Heart right ventricle (tissue), 16 donors: ENCODE data around the gene LSAMP. TPM values are rescaled to one million over a fixed set of nuclear protein-coding genes. Genes with fewer than 3 reads are reported as not detected.

Experiments used
- ATAC-seq, 8 donors: fragments of 200-7000 bp; cut with Tn5 transposase; one replicate each; pipeline ENCODE4 v1.9.1; 2020; ENCODE audit warnings: mild to moderate bottlenecking in 8 of 8, moderate library complexity in 8 of 8, moderate number of reproducible peaks in 1 of 8
- DNase-seq, 2 donors: peaks; one replicate each; pipeline ENCODE4 v3.0.0-alpha.2; 2020
- H3K27ac ChIP-seq, 10 donors: fragments of 200-600 bp; sonication (generic) in 2 of 10; one replicate each; pipeline versions ENCODE4 v1.5.0 to v1.8.0; 2020 to 2022; ENCODE audit warnings: mild to moderate bottlenecking in 3 of 10
- H3K27me3 ChIP-seq, 7 donors: fragments of 200-600 bp; one replicate each; pipeline ENCODE4 v1.8.0; 2021 to 2022; ENCODE audit warnings: mild to moderate bottlenecking in 2 of 7
- H3K36me3 ChIP-seq, 9 donors: fragments of 200-600 bp; sonication (generic) in 1 of 9; one replicate each; pipeline versions ENCODE4 v1.5.0 to v1.8.0; 2020 to 2022; ENCODE audit warnings: mild to moderate bottlenecking in 2 of 9
- H3K4me1 ChIP-seq, 9 donors: fragments of 200-600 bp; sonication (generic) in 1 of 9; one replicate each; pipeline versions ENCODE4 v1.5.0 to v1.8.0; 2020 to 2022; ENCODE audit warnings: mild to moderate bottlenecking in 4 of 9
- H3K4me3 ChIP-seq, 10 donors: fragments of 200-600 bp; sonication (generic) in 2 of 10; one replicate each; pipeline versions ENCODE4 v1.5.0 to v1.8.0; 2020 to 2022; ENCODE audit warnings: mild to moderate bottlenecking in 7 of 10, moderate library complexity in 2 of 10
- H3K9me3 ChIP-seq, 11 donors: fragments of 200-600 bp in 10 of 11; sonication (generic) in 2 of 11; one replicate each; pipeline versions ENCODE4 v1.5.0 to v1.8.0; 2013 to 2022; ENCODE audit warnings: mild to moderate bottlenecking in 2 of 11, control low read depth in 1 of 11, moderate library complexity in 1 of 11
- CTCF ChIP-seq, 9 donors: fragments of 200-600 bp; sonication (generic) in 2 of 9; IDR thresholded peaks; one replicate each; pipeline versions ENCODE4 v1.5.0 to v1.8.0; 2021 to 2022; ENCODE audit warnings: antibody characterized with exemption in 9 of 9, mild to moderate bottlenecking in 5 of 9, moderate library complexity in 1 of 9
- WGBS, 2 donors: extraction: QIAGEN DNeasy Blood & Tissue Kit; methylation state at CpG; one replicate each; pipeline ENCODE4 v1.1.7; 2013; ENCODE audit warnings: inconsistent platforms in 1 of 2; 5-methylcytosine and 5-hydroxymethylcytosine counted together
- intact Hi-C, 10 donors: fragments of 100-400 bp; cut with DNase I; formaldehyde crosslinking; loops; one replicate each; pipeline versions ENCODE4 v1.11.1 to v1.14.2; 2022
- polyA plus RNA-seq, 2 donors: library from polyadenylated mRNA; stranded (reverse); fragments of 200-250 nt; gene quantifications; one replicate each; pipeline ENCODE4 v1.2.3, GENCODE V29; 2013
- total RNA-seq, 10 donors: library from RNA; stranded (reverse); fragmentation: NEBNext Ultra II Directional in 3 of 10; extraction: Animal tissue kit (Norgen Biotek cat#: 25700) in 3 of 10; gene quantifications; one replicate each; pipeline versions ENCODE4 v1.2.1 to v1.2.4, GENCODE V29; 2021 to 2023
- donor health status: Arrhythmogenic right ventricular cardiomyopathy.
- donor health status: ischemic (EF 13 %, LVEDD 7.1; RV severe dilation, severe dysfunction).
- donor health status: healthy with polysubstance abuse.
- donor health status: DM: no; HTN: yes; CAD: no.
- donor health status: DM: no; HTN: no; CAD: no.
- donor health status: ischemic (EF 25% LVEDD 6.9; RV normal size, moderate dysfunction).
- donor health status: ischemic (EF 25% LVEDD 5.7; RV mildly dilated, moderate dysfunction).
- donor health status: healthy.
- donor health status: DM: yes; HTN: yes; CAD: no.
- donor health status: Ischemic cardiomyopathy.
- donor health status: ischemic (EF 35%, LVEDD 5.7; RV mildly dilated, moderate dysfunction).
- donor health status: nonischemic (EF 11% LVEDD 7.7; RV severe dilation, severe dysfunction).
- donor health status: DM: yes; HTN: yes; CAD: no.
- donor health status: PGD.
- donor health status: ischemic (EF 29% LVEDD 5.4; RV normal size, mild dysfunction).
- donor health status: nonischemic (EF 23%, LVEDD 6.1; RV moderate dilation, normal function).

LSAMP gene
- total and polyA plus RNA-seq, 12 donors = 0.51 to 9.0 (median 5.4) TPM

DNA sequence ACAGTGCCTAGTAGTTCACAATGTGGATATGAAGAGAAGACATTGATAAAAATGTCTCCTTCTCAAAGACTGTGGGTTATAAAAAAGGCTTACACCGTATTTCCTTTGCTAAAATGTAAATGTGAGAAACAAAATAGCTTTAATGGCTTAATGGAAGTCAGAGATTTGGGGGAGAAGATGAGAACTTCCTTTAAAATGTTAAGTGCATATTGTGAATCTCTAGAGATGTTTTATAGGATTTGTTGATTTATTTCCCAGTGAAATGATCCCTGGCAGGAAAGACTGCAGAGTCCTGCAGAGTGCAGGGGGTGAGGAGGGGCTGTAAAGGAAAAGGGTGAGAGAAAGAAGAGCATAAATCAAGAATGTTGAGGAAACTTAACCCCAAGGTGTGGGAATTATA lies 516.9 kb downstream of the LSAMP start:
- intact Hi-C loops = no loop called here
- WGBS, 2 donors = 69 to 72% methylated on average over 1 of the region's 1 CpG

GRCh38 chr3:115927197-115927596 lies 518.1 kb downstream of the LSAMP start:
- no peak for TF ChIP-seq CTCF (IDR thresholded peaks at IDR 0.05)

More for the DNA sequence above, 516.9 kb downstream of the LSAMP start:
- no peak for DNase-seq
- Histone ChIP-seq H3K4me1 (no peaks in the 10 kb centered on the region), H3K4me3 (no peak overlapping the region), H3K27ac (no peak overlapping the region), H3K27me3 (no peaks in the 10 kb centered on the region), H3K36me3 (no peaks in the 10 kb centered on the region), H3K9me3 (no peaks in the 10 kb centered on the region)
- ATAC-seq = no peak
- TF ChIP-seq CTCF (IDR thresholded peaks at IDR 0.05) = no peak

GRCh38 chr3:115922681-115923347 lies 522.5 kb downstream of the LSAMP start:
- peak in 1 of 8 donors; percentile 41 for ATAC-seq
- intact Hi-C loops = no loop called here
- 67 to 68% methylated on average over 1 of the region's 1 CpG for WGBS, 2 donors

More at GRCh38 chr3:115927197-115927596, 518.1 kb downstream of the LSAMP start:
- Histone ChIP-seq H3K4me1 (no peaks in the 10 kb centered on the region), H3K4me3 (no peak overlapping the region), H3K9me3 (peaks cover 0 to 11% (median 0%) of the 10 kb centered on the region in 11 donors), H3K27ac (no peak overlapping the region), H3K27me3 (no peaks in the 10 kb centered on the region), H3K36me3 (no peaks in the 10 kb centered on the region)
- DNase-seq (no peak), ATAC-seq (no peak)
- intact Hi-C loops = no loop called here

DNA sequence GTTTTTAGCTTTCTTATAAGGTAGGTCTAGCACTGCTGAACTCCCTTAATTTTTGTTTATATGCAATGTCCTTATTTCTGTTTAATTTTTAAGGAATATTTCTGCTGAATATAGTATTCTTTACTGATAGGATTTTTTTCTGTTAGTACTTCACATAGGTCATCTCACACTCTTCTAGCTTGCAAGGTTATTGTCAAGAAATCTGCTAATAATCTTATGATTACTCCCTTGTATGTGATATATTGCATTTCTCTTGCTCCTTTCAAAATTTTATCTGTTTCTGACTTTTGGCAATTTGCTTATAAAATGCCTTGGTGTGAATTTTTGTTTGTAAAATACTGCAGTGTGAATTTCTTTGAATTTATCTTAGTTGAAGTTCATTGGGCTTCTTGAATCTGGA lies 523.6 kb downstream of the LSAMP start:
- intact Hi-C loops = no loop called here
- Histone ChIP-seq H3K36me3 (no peaks in the 10 kb centered on the region), H3K27ac (no peak overlapping the region), H3K9me3 (peaks cover 0 to 22% (median 0%) of the 10 kb centered on the region in 11 donors), H3K4me3 (no peak overlapping the region), H3K4me1 (no peaks in the 10 kb centered on the region), H3K27me3 (no peaks in the 10 kb centered on the region)
- ATAC-seq = no peak
- DNase-seq = no peak
- TF ChIP-seq CTCF (IDR thresholded peaks at IDR 0.05) = no peak

More at GRCh38 chr3:115922681-115923347, 522.5 kb downstream of the LSAMP start:
- peak in 2 of 9 donors; percentile 13 to 23 for TF ChIP-seq CTCF (IDR thresholded peaks at IDR 0.05)
- H3K9me3 ChIP-seq = peaks cover 0 to 22% (median 0%) of the 10 kb centered on the region in 11 donors
- no peaks in the 10 kb centered on the region for H3K4me1 ChIP-seq
- no peak overlapping the region for H3K27ac ChIP-seq
- no peaks in the 10 kb centered on the region for H3K36me3 ChIP-seq
- H3K27me3 ChIP-seq = no peaks in the 10 kb centered on the region
- DNase-seq = no peak
- no peak overlapping the region for H3K4me3 ChIP-seq
